Keratinocyte (primary cell): ENCODE results near the gene HECA.
"Not testable (repeated sequence)": the region's sequence is repeated elsewhere in the genome, so short reads cannot be mapped to it uniquely, and the experiment has no call there.

ENCODE experiments used
- CTCF ChIP-seq, 3 experiments: IDR thresholded peaks in 1 of 3; conservative IDR thresholded peaks in 1 of 3; optimal IDR thresholded peaks in 1 of 3; 2 replicates in 2 of 3; 3 replicates in 1 of 3; pipeline versions ENCODE3 to v1.5.1; 2011; ENCODE audit warnings: low read length in 3 of 3, mild to moderate bottlenecking in 3 of 3, moderate library complexity in 2 of 3, control low read depth in 1 of 3, inconsistent platforms in 1 of 3; ENCODE audit not compliant: insufficient read depth in 2 of 3; ENCODE audit errors: extremely low read depth in 1 of 3
- EZH2 ChIP-seq: IDR thresholded peaks from one replicate; pipeline ENCODE4 v1.6.1; 2012; ENCODE audit warnings: inconsistent platforms, mild to moderate bottlenecking, low read length, moderate library complexity

DNA sequence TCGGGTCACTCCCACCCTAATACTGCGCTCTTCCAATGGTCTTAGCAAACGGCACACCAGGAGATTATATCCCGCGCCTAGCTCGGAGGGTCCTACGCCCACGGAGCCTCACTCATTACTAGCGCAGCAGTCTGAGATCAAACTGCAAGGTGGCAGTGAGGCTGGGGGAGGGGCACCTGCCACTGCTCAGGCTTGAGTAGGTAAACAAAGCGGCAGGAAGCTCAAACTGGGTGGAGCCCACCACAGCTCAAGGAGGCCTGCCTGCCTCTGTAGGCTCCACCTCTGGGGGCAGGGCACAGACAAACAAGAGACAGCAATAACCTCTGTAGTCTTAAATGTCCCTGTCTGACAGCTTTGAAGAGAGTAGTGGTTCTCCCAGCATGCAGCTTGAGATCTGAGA lies 75.9 kb downstream of the HECA start:
- not testable (repeated sequence) for TF ChIP-seq EZH2; CTCF (optimal IDR thresholded peaks at IDR 0.05 in 1 of 3, IDR thresholded peaks at IDR 0.05 in 1 of 3, conservative IDR thresholded peaks at IDR 0.05 in 1 of 3; ENCODE audit: extremely low read depth in 1 of 3, insufficient read depth in 2 of 3, low read length in 3 of 3)
